GM18909 (cell line): ENCODE results near the gene DMD.
"Not testable (repeated sequence)": the region's sequence is repeated elsewhere in the genome, so short reads cannot be mapped to it uniquely, and the experiment has no call there.

Experiments used
- ATAC-seq: cut with Tn5 transposase; IDR thresholded peaks from one replicate; pipeline ENCODE4 v1.9.1; 2021; ENCODE audit warnings: mild to moderate bottlenecking; ENCODE audit not compliant: unreplicated experiment, poor library complexity

Gene DMD

GRCh38 chrX:33211356-33212260, at the start of gene DMD:
DMD (minus strand) TSS chrX:33211549; CDS start chrX:33211312, 237 bp downstream.
- ATAC-seq: no peak

GRCh38 chrX:33252306-33252825, 41.0 kb upstream of the DMD start:
- ATAC-seq: no peak

DNA sequence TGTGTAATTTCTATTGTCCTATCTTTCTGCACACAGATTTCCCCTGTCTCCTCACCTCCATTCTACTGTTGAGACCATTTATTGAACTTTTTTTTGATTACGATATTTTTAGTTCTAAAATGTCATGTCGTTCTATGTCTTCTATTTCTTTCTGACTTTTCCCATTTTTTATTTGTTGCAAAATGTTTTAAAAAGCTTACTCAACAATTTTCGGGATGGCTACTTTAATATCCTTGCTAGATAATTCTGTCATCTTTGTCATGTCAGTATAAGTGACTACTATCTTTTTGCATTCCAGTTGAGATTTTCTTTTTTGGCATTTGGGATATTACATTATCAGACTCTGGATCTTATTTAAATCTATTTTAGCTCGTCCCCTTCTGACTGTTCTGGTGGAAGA, 7.5 kb upstream of the DMD start:
- ATAC-seq: no peak

GRCh38 chrX:33210156-33210555, 1.2 kb downstream of the DMD start:
- no peak for ATAC-seq

DNA sequence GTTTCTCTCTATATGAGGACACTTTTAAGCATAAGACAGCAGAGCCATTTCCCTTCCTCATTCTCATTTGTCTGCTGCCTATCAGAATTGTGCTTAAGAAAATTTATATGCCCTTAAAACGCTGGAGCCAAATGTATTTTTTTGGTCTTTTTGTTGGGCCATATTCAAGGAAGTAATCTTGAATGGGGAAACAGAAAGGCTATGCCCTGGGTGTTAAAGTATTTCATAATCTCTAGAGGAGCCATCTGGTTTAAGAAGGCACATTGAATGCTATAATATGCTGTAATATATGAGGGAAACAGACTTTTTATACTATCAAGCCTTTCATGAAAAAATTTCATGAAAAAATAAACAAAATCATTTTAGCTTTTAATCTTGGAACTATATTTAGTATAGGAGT, 4.3 kb downstream of the DMD start:
- ATAC-seq: no peak

DNA sequence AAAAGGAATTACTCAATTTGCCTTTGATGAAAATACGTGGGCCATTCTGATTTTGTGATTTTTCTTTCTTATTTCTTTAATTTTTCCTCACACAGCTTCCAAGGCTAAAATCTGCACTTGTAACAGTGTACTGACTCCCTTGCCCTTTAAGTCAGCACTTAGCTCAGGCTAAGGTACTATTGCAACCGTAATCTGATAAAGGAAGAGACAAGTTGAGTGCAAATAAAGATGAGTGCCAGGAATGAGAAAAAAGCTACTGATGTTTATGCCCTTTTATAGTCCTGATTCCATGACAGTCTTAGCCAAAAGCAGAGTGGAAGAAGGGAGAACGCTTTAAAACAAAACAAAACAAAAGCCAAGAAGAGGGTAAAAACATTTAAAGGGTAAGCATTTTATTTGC, 6.0 kb downstream of the DMD start:
- no peak for ATAC-seq

GRCh38 chrX:33204889-33205288, 6.5 kb downstream of the DMD start:
- no peak for ATAC-seq

GRCh38 chrX:33198561-33199279, 12.6 kb downstream of the DMD start:
- ATAC-seq: no peak

DNA sequence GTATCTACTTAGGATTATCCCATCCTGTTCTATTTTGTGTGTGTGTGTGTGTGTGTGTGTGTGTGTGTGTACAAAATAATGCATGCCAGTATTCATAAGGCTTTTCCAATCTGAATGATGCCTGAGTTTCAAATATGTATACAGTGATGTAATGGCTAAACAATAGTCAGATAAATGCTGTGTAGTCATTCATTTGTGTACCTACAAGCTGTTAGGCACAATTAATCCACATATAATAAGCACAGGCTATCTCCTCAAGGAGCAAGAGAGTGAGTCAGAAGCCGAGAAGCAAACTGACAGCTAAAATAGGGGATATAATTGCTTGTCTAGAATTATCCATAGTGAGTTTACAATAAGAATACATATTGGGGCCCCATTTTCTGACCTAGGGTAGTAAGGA, 15.7 kb downstream of the DMD start:
- no peak for ATAC-seq

GRCh38 chrX:33194876-33195433, 16.4 kb downstream of the DMD start:
- no peak for ATAC-seq

DNA sequence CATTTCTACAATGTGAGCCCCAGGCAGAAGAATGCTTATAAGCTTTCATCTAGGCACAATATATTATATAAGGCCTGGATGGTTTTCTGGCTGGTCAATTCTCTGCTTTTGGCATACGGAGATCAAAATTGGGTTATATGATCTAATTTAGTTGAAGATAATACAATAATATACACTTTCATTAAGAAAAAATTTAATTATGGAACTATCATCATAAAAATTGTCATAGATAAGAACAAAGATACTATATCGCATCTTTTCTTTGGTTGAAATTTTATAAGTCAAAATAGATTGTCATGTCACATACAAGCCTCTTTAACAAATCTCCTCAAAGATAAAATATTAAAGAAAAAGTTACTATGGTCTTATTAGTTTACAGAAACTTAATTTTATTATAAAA, 17.1 kb downstream of the DMD start:
- no peak for ATAC-seq

GRCh38 chrX:33190016-33190415, 21.3 kb downstream of the DMD start:
- no peak for ATAC-seq

GRCh38 chrX:33188881-33189280, 22.5 kb downstream of the DMD start:
- ATAC-seq: no peak

DNA sequence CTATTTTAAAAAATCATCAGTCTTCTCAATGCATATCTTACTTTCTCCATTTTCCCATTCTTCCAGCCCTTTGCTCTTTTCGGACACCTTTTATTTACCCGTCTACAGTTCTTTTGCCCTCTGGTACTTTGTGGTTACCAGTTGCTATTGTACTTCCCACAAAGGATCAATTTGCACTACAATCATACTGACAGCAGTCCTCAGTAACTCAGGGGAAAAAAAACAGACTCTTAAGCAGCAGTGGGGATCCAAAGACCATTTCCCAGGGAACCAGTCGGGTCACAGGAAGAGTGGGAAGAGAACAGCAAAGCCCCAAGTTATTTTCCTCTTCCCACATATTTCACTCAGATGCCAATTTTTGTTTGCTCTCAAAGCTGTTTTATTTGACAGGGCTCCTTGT, 23.1 kb downstream of the DMD start:
- ATAC-seq: no peak

DNA sequence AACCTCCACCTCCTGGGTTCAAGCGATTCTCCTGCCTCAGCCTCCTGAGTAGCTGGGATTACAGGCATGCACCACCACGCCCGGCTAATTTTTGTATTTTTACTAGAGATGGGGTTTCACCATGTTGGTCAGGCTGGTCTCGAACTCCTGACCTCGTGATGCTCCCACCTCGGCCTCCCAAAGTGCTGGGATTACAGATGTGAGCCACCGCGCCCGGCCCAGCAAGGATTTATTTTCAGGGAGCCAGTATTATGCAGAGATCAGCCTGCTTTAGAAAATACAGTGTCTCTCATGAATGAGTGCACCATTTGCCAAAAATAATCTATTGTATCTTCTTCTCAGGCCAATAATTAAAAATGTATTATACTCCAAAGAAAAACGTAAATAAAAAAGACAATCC, 26.5 kb downstream of the DMD start:
- not testable (repeated sequence) for ATAC-seq

- ATAC-seq: no peak
These were observed 28.0 kb downstream of the DMD start for GRCh38 chrX:33183361-33183760.

DNA sequence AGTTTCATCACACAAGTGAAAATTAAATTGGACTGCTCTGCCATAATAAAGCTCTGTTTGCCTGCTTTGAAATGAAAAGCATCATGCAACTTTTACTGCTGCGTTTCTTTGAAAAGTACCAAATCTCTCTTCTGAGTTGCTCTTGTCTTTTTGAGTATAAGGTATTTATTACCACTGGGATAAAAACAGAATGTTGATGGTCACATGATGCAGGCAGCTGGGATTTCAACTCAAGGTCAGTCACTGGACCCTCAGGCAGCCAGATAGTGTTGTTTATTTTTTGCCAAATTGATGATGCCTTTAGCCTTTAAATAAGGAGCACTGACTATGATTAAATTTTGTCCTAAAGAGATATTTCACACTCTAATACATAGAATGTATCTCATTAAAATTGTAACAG, 32.7 kb downstream of the DMD start:
- ATAC-seq: no peak

DNA sequence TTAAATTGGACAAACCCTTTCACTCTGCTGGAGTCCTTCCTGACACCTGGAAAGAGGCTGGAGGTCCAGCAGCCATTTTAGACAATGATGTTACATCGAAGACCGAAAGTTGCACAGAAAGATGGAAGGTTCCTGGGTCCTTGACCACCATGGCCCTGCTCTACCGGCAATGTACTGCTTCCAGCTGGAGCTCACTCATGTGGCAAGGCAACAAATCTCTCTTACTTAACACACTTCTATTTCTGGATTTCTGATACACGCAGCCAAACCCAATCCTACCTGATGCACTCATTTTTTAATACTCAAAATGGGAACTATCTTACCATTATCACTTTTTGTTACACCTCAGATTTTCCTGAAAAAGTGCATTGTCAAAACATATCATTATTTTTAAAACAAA, 33.1 kb downstream of the DMD start:
- no peak for ATAC-seq

GRCh38 chrX:33175201-33175600, 36.1 kb downstream of the DMD start:
- ATAC-seq: no peak

GRCh38 chrX:33171041-33171440, 40.3 kb downstream of the DMD start:
- no peak for ATAC-seq

DNA sequence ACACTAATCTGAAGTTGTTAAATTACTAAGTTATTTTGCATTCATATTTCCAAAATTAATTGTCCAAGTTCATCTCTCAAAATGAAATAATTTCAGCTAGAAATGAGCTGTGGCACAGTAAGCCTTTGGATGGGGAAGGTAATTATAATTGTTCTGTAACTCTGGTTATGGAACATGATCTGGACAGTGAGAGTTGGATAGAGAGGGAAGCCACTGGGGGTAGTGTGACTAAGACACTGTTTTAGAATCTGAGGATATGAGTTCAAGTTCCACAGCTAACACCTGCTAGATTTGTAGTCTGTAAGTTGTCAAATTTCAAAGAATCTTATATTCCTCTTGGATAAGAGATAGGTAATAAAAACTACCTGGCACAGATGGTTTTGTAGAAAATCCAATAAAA, 49.5 kb downstream of the DMD start:
- no peak for ATAC-seq
